Fibroblast of gingiva (primary cell): Measurements from ENCODE around the gene FNIP1.
A peak's percentile ranks its signal among the peaks of the same experiment; 100 is the strongest.
"Not testable (repeated sequence)": the region's sequence is repeated elsewhere in the genome, so short reads cannot be mapped to it uniquely, and the experiment has no call there.

Source experiments
- DNase-seq: peaks from one replicate; pipeline ENCODE4 v3.0.0-alpha.2; 2011; ENCODE audit warnings: low read depth

FNIP1 gene

DNA sequence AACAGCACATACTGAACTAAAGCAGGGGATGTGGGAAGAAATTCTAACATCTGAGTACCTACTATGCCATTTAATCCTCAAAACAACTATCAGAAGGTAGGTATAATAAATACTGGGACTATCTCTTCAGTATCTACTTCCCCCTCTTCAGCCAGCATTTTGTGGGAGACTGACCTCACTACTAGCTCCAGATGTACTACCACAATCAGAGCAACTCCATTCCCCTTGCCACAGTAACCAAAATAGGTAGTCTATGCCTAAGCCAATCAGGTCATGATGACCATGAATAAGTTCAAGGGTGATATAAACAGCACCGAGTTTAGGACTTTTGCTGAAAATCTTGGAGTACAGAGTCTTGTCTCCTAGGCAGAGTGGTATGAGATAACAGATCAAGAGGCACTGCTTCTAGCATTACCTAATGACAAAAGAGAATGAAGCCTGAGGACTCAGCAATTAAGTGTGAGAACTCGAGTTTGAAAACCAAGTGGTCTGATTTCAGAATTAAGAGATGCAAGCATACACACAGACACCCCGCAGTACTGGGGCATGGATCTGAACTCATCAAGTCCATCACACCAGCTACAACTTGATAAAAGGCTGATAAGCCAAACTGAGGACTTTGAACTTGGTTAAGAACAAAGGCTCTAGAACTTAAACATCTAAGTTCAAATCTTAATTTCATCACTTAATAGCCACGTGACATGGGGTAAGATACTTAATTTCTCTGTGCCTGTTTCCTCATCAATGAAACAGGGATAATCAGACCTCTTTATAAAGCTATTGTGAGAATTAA, 9.7 kb downstream of the FNIP1 start:
- no peak for DNase-seq

DNA sequence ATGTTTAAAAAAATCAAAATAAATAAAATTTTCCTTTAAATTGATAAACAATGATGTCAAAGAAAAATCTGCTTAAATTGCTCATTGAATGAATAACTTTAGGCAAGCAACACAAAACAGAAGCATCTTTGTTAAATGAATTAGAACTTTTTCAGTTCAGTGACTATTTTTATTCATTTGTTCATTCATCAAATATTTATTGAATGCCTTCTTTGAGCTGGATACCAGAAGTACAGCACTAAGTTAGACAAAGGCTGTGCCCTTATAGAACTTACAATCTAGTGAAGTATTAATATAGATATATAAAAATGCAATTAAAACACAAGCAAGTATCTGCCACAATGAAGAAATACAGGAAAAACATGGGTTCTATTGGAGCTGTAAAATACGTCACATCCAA, 10.8 kb downstream of the FNIP1 start:
- DNase-seq, result no peak

DNA sequence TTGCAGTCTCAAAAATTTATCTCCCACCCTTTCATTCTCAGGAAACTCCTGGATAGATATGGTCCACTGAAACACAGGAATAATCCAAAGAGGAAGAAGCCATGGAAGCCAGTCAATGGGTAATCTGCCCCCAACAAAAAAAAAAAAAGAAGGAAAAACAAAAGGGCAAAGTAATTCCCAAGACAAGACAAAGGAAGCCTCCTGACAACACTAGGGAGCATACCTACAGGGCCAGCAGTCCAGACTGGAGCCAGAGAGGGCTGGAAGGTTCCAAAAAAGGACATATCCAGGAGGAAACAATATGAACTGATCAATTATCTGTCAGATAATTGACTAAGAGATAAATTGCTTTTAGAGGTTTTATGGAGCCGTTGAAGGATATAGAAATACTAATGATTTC, 12.9 kb downstream of the FNIP1 start:
- DNase-seq, result no peak

DNA sequence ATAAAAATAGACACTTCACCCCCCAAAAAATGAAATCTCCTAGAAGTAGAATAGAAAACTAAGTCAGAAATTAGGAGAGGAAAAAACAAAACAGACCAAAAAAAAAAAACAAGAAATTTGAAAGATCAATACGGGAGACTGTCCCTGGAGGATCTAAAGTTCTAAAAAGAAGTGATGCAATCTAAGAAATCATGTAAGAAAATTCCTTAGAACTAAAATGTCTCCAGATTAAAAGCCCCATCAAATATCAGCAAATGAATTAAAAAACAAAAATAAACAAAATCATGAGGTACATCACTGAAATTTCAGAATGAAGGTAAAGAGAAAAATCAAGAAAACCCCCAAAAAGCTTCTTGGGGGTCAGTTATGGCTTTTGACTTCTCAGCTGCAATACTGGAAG, 13.5 kb downstream of the FNIP1 start:
- no peak for DNase-seq

DNA sequence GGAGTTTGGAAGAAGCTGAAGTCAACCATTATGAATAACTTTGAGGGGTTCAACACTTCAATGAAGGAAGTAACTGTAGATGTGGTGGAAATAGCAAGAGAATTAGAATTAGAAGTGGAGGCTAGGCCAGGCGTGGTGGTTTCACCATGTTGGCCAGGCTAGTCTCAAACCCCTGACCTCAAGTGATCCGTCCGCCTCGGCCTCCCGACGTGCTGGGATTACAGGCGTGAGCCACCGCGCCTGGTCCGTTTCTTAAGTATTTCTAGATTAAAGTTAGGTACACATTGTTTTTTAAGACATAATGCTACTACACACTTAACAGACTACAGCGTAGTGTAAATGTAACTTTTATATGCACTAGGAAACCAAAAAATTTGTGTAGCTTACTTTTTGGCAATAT, 14.1 kb downstream of the FNIP1 start:
- DNase-seq, result no peak

DNA sequence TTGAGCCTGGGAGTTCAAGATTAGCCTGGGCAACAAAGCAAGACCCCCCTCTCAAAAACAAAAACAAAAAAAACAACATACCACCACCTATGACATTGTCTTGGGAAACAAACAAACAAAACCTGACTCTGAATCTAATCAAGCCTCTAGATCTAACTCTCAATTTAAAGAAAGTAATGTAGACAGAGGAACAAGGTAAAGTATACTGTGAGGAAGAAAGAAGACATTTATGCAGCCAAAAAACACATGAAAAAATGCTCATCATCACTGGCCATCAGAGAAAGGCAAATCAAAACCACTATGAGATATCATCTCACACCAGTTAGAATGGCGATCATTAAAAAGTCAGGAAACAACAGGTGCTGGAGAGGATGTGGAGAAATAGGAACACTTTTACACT, 18.7 kb downstream of the FNIP1 start:
- DNase-seq, result not testable (repeated sequence)

DNA sequence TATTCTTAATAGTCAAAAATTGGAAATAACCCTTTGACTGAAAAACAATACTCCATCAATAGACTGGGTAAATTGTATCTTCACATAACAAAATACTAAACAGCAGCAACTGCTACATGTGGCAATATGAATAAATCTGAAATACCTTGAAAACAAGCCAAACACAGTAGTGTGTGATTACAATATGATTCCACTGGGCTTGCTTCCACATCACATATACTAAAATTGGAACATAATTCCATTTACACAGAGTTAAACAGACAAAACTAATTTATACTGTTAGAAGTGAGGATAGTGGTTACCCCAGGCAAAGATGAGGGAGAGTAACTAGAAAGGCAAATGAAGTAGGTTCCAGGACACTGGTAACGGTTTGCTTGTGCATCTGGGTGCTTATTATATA, 20.4 kb downstream of the FNIP1 start:
- DNase-seq, result peak; percentile 74

DNA sequence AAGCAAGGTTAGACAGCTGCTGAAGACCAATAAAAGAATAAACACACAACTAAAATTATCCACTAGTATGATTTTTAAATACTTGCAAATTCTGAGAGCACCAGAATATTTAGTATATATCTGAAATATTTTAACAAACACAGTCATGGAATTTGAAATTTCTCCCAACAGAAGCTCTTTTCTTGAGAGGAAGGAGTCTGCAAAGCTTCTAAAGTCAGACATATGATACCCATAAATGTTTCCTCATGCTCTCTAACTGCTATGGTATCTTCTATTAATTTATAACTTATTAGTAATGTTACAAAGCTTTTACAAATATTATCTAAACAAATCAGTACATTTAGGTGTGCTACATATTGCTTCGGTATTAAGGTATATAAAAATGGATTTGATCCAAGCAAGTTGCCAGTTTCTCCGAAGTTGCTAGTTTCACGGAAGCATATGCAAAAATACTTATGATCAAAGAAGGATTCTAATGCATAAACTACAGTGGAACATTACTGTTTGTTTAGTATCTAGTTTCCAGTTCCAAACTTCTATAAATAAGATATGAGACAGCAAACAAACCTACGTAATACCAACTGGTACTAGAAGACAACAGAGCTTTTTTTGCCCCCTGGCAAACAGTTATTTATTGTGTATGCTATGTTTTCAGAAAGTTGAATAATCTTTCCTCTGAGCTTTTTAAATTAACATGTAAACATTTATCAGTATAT, 22.0 kb downstream of the FNIP1 start:
- DNase-seq, result no peak

DNA sequence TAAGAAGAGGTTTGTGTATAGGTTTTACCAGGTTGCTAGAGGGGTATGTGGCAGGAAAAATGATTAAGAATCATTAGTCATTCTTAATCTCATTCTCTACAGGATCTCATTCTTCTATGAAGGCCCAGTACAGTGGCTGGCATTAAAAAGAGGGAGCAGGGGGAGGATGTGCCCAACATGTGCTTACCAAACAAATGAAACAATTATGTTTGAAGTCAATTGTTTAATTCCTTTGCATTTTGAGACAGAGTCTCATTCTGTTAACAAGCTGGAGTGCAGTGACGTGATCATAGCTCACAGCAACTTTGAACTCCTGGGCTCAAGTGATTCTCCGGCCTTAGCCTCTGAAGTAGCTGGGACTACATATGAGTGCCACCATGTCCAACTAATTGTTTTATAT, 23.0 kb downstream of the FNIP1 start:
- no peak for DNase-seq

DNA sequence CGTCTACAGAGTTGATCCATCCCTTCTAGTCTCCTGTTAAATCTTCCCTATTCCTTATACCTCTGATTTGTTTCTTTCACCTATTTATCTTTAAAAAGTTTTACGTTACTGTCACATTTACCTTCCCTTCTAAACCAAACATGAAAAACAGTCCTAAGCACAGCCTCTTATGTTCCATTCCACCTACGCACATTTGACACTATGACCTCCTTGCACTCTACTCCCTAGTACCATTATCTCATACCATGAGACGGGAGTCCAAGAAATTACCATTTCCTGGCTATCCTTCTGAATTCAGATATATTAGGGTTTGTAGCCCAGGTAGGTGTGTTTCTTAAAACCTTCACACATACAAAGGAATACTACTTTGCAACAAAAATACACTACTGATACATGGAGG, 25.1 kb downstream of the FNIP1 start:
- no peak for DNase-seq

DNA sequence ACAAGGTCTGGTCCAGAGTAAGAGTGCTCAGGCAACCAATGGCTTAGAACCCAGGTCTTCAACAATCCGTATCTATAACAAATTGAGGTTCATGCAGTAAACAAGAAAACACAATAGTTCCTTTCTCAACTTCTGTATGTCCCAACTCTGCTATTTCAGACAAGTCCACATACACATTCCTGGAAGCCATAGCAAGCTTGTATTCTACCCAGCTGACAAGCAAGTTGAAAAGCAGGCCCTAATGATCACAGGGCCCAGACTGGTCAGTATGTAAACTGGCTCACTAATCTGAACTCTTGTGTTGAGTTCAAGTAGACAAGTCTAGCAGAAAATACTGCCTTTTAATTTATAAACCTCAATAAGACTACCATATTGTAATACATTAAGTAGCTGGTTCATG, 26.9 kb downstream of the FNIP1 start:
- DNase-seq, result no peak

DNA sequence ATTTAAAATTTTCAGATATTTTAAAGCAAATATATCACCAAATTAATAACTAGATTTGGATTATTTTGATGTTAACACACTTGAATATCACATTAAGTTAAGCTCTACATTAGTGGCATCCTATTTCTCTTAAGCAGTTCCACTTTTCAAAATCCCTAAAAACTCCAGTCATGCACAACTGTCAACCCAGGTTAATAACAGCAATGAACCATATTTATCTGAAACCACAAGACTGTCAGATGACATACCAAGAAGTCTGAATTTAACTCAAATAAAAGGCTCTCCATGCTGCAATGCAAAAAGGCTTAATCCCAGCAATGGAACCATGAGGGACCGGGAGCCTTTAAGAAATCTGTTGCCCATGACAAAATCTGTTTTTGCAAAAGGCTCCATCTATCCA, 27.5 kb downstream of the FNIP1 start:
- no peak for DNase-seq

DNA sequence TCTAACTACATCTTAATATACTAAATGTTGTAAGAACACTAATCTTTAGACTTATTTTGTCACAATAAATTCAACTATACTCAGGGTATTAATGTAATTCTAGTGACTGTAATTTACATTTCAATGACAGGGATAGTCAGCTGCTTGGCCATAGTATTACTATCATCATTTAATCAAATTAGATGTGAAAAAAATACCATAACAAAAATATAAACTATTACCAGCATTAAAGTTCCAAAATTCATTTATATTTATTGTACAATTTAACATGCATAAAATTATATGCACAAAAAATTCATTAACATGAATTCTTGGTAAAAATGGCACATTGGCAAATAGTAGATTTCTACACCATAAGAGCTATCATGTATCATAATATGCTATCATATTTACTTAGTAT, 28.9 kb downstream of the FNIP1 start:
- no peak for DNase-seq

DNA sequence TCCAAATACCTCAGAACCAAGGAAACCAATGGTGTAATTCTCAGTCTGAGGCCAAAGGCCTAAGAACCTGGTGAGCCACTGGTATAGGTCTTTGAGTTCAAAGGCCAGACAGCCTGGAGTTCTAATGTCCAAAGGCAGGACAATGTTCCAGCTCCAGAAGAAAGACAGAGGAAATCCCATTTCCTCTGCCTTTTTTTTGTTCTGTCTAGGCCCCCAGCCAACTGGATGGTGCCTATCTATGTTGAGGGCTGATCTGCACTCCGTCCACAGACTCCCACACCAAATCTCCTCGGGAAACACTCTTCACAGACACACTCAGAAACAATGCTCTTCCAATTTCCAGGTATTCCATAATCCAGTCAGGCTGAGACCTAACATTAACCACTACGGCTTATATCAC, 30.1 kb downstream of the FNIP1 start:
- no peak for DNase-seq

DNA sequence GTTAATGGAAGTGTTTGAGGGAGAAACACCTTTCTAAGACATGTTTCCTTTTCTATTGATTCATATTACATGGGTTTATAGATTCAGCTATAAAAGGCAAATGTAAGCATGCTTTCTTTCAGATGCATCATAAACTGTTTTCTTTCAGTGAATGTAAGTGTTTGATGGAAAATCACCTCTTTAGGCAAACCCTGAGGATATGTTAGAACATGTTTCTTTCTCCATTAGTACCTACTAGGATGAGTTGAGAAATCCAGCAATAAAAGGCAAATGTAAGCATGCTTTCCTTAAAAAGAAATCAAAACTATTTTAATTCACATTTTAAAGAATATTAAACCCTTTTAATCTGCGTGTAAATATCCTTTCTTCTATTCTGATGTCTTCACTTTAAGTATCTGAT, 31.6 kb downstream of the FNIP1 start:
- DNase-seq, result no peak

DNA sequence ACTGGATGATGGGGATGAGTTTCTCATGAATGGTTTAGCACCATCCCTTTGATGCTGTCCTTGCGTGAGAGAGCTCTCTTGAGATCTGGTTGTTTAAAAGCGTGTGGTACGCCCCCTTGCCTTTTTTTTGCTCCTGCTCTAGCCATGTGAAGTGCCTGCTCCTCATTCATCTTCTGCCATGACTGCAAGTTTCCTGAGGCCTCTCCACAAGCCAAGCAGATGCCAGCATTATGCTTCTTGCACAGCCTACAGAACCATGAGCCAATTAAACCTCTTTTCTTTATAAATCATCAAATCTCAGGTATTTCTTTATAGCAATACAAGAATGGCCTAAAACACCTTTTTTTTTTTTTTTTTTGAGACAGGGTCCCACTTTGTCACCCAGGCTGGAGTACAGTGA, 32.8 kb downstream of the FNIP1 start:
- no peak for DNase-seq

DNA sequence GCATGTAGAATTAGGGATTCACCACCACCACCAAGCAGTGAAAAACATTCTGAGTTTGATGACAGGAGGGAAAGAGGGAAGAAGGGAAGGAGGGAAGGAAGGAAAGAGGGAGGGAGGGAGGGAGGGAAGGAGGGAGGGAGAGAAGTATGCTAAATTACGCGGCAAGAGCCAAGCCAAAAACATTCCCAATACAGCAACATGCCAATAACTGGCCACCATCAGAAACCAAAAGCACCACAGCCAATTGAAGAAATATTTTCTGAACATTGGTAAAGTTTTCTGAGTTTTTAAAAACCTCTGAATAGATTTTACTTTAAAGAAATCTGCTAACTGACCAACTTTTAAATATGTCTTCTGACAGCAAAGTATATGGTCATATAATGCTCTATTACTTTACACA, 36.0 kb downstream of the FNIP1 start:
- no peak for DNase-seq

DNA sequence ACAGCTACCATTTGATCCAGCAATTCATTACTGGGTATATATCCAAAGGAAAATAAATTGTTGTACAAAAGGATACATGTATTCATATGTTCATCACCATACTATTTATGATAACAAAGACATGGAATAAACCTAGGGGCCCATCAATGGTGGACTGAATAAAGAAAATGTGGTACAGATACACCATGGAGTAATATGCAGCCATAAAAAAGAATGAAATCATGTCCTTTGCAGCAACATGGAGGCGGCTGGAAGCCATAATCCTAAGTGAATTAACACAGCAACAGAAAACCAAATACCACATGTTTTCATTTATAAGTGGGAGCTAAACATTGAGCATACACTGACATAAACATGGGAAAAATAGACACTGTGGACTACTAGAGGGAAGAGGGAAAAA, 37.1 kb downstream of the FNIP1 start:
- no peak for DNase-seq

DNA sequence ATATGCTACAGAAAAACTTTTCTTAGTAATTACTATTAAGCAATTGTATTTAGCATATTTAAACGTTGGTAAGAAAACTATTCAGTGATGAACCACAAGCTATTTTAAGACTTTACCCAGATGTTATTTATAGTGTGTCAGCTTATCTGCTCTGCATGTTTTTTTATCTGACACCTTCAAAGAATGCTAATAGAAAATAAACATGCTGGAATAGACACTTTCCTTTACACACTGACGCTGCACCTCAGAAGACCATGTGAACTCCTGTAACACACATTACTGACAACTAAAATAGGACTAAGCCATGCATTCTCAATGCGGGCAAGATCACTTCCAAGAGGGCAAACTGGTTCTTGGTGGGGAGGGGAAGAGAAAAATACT, 38.3 kb downstream of the FNIP1 start:
- DNase-seq, result no peak

DNA sequence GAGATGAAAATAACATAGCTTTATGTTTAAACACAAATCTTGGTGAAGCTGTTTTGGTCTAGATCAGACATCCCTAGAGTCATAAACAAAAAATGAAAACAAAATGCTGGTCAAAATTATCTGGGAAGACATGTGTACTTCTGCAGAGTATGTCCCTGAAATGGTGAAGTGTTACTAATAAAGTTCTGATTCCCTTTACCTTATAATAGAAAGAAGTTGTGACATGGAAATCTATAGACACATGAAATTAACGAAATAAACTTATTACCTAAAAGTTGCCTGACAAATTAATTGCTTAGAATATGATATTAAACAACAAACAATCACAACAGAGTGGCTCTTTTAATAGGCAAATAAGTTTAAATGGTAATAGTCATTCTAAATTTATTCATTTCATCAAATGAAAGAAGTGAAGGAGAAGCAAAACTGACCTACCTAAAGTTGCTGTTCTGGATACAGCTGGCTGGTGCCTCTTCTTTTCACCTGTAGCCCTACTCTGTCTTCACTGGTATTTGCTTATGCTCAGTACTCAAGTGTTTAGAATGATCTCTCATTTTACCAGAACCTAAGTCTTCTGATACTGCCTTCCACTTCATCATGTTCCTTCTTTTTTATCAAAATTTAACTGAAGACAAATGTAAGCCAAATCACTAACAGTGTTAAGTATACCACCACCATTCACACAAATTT, 38.8 kb downstream of the FNIP1 start:
- no peak for DNase-seq

DNA sequence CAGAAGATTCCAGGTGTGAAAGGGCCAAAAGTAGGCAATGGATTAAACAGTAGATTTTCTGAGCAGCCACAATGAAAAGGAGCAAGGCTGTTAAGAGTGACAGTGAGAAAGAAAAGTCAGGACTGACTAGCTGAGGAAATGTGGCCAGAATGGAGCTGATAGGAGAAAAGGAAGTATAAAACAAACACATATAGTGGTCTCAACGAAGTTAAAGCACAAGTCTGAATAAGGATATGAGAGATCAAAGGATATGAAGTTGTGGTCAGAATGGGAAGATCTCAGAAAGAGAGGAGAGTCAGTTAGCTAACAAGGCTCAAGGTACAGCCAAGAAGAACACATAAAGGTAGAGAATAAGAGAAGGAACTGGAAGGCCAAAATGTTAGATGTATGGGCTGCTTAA, 39.9 kb downstream of the FNIP1 start:
- DNase-seq, result no peak

DNA sequence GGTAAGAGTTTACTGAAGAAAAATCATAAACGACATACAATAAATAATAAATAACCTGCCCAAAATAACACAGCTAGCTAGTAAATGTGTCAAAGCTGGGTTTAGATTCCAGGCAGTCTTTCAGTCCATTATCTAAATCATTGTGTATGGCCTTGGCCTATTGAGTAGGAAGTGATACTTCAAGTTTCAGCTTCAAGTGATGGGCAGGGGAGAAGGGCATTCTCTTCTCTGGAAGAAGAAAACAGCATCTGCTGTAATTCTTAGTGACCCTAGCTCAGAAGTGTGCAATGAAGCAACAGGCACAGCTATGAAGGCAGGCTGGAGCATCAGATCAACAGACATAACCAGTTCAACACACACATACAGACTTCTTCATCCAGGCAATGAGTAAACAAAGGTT, 42.5 kb downstream of the FNIP1 start:
- DNase-seq, result no peak

DNA sequence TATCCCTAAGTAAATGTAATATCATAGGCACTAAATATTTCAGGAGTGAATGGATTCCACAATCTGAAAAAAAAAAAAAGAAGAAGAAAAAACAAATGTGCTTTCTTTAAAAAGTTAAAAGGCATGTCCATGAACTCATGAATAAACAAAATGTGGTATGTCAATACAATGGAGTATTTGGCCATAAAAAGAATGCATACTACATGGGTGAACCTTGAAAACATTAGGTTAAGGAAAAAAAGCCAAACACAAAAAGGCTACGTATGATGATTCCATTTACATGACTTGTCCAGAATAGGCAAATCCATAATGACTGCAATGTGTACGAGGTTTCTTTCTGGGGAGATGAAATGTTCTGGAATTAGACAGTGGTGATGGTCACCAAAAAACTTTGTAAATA, 45.3 kb downstream of the FNIP1 start:
- DNase-seq, result no peak
